CD4-positive, alpha-beta T cell (primary cell): ENCODE data around the gene CDH16. TPM values are rescaled to one million over a fixed set of nuclear protein-coding genes. Genes with fewer than 3 reads are reported as not detected.
A peak's percentile ranks its signal among the peaks of the same experiment; 100 is the strongest.

Experiments
- ATAC-seq: fragments of 200-7000 bp; cut with Tn5 transposase; one replicate; pipeline ENCODE4 v1.10.0; 2022; ENCODE audit warnings: mild to moderate bottlenecking; ENCODE audit not compliant: poor library complexity
- CTCF ChIA-PET: fragments of 350-600 bp; sonication (Branson Sonifier 250); formaldehyde crosslinking; loops from one replicate; lab custom pipeline; 2021; ENCODE audit warnings: antibody characterized with exemption, inconsistent platforms; lab: Charles Lee
- POLR2A ChIA-PET: fragments of 350-600 bp; sonication (Branson Sonifier 250); formaldehyde crosslinking; loops from one replicate; lab custom pipeline; 2021; ENCODE audit warnings: antibody characterized with exemption, inconsistent platforms; lab: Charles Lee
- DNase-seq, 14 experiments: peaks; one replicate each; pipeline ENCODE4 v3.0.0-alpha.2; 2013 to 2020; ENCODE audit warnings: mixed read lengths in 2 of 14
- H3K27ac ChIP-seq, 2 donors: one replicate each; pipeline versions ENCODE4 v1.5.1 to v1.7.0; 2013; ENCODE audit warnings: low read length in 2 of 2, low read depth in 1 of 2, mild to moderate bottlenecking in 1 of 2
- H3K27me3 ChIP-seq, 2 experiments: 1 replicate in 1 of 2; 2 replicates in 1 of 2; pipeline versions ENCODE4 v1.6.1 to v1.7.0; 2013; ENCODE audit warnings: low read length in 2 of 2, control low read depth in 1 of 2, mild to moderate bottlenecking in 1 of 2, moderate library complexity in 1 of 2; ENCODE audit not compliant: insufficient read depth in 2 of 2, control insufficient read depth in 1 of 2
- H3K36me3 ChIP-seq: one replicate; pipeline ENCODE4 v1.6.1; 2013; ENCODE audit warnings: low read length, control low read depth; ENCODE audit not compliant: insufficient read depth
- H3K4me1 ChIP-seq: one replicate; pipeline ENCODE4 v1.6.1; 2013; ENCODE audit warnings: low read length, control low read depth; ENCODE audit not compliant: insufficient read depth
- H3K4me3 ChIP-seq: one replicate; pipeline ENCODE4 v1.5.1; 2013; ENCODE audit warnings: mild to moderate bottlenecking, low read length, moderate library complexity
- H3K9me3 ChIP-seq, 2 experiments: 1 replicate in 1 of 2; 2 replicates in 1 of 2; pipeline versions ENCODE4 v1.6.1 to v1.7.0; 2013; ENCODE audit warnings: low read length in 2 of 2, mild to moderate bottlenecking in 2 of 2, control low read depth in 1 of 2, moderate library complexity in 1 of 2; ENCODE audit not compliant: control insufficient read depth in 1 of 2, insufficient read depth in 1 of 2
- H3K27ac Mint-ChIP-seq: one replicate; pipeline ENCODE4 v1.8.0; 2020; ENCODE audit warnings: mixed read lengths
- H3K27me3 Mint-ChIP-seq: one replicate; pipeline ENCODE4 v1.8.0; 2021; ENCODE audit warnings: mixed read lengths
- H3K36me3 Mint-ChIP-seq: one replicate; pipeline ENCODE4 v1.8.0; 2021; ENCODE audit warnings: low read depth, mixed read lengths
- H3K4me1 Mint-ChIP-seq: one replicate; pipeline ENCODE4 v1.8.0; 2021; ENCODE audit warnings: low read depth, mixed read lengths
- H3K4me3 Mint-ChIP-seq: one replicate; pipeline ENCODE4 v1.8.0; 2020; ENCODE audit warnings: mild to moderate bottlenecking, mixed read lengths
- H3K9me3 Mint-ChIP-seq: one replicate; pipeline ENCODE4 v1.8.0; 2020; ENCODE audit warnings: mixed read lengths
- intact Hi-C, 2 experiments: fragments of 100-400 bp; cut with DNase I in 1 of 2; cut with micrococcal nuclease in 1 of 2; formaldehyde crosslinking; loops; one replicate each; pipeline versions ENCODE4 v1.15.1 to v1.9.0; 2023 to 2025; cut with DNase I, micrococcal nuclease
- total RNA-seq, 174 experiments: library from RNA in 2 of 174; stranded (reverse) in 2 of 174; gene quantifications; one replicate each; pipeline ENCODE4 v1.2.3 and lab custom pipeline; 2021 to 2026
- TF ChIP-seq, protein P1 (sequence below): fragments of 200-600 bp; IDR thresholded peaks from one replicate; pipeline ENCODE4 v1.8.0; 2022; ENCODE audit warnings: antibody characterized with exemption, mild to moderate bottlenecking

CDH16 gene
- total RNA-seq, 2 experiments from 2014 or later: not detected

GRCh38 chr16:66925322-66925840 is 6.7 kb upstream of the CDH16 start, which contains the start of gene RRAD:
RRAD (minus strand) TSS chr16:66925535; CDS start chr16:66925179, 356 bp downstream.
- Mint-ChIP-seq H3K4me3 (peak within 1 kb of the TSS; percentile 78), H3K4me1 (peaks cover 7% of the 10 kb centered on the region)

GRCh38 chr16:66924527-66925321 is 6.0 kb upstream of the CDH16 start:
- CTCF ChIA-PET: interaction anchor here (0.7 to 1.8 kb wide), 2 partner anchors 30 to 52 kb away, joined by 3 to 4 read pairs; no protein-coding TSS in a partner anchor
- Histone ChIP-seq H3K4me1 (peaks cover 16% of the 10 kb centered on the region), H3K9me3 (peaks cover 0 to 11% of the 10 kb centered on the region in 2 experiments), H3K4me3 (no peak overlapping the region), H3K27me3 (peaks cover 28 to 43% of the 10 kb centered on the region in 2 experiments), H3K27ac (no peak overlapping the region), H3K36me3 (no peaks in the 10 kb centered on the region)
- DNase-seq: peak in 7 of 14 experiments; percentile 19 to 69 (median 43)
- peak; percentile 78 for ATAC-seq
- Mint-ChIP-seq H3K27me3 (peaks cover 56% of the 10 kb centered on the region), H3K9me3 (no peaks in the 10 kb centered on the region), H3K27ac (no peak overlapping the region), H3K36me3 (no peaks in the 10 kb centered on the region), H3K4me1 (peaks cover 7% of the 10 kb centered on the region), H3K4me3 (no peak overlapping the region)
- POLR2A ChIA-PET: interaction anchor here (0.9 kb wide), 1 partner anchor 9 kb away, joined by 3 read pairs; the partner anchor contains the start of gene CIAO2B
- TF ChIP-seq, protein P1, sequence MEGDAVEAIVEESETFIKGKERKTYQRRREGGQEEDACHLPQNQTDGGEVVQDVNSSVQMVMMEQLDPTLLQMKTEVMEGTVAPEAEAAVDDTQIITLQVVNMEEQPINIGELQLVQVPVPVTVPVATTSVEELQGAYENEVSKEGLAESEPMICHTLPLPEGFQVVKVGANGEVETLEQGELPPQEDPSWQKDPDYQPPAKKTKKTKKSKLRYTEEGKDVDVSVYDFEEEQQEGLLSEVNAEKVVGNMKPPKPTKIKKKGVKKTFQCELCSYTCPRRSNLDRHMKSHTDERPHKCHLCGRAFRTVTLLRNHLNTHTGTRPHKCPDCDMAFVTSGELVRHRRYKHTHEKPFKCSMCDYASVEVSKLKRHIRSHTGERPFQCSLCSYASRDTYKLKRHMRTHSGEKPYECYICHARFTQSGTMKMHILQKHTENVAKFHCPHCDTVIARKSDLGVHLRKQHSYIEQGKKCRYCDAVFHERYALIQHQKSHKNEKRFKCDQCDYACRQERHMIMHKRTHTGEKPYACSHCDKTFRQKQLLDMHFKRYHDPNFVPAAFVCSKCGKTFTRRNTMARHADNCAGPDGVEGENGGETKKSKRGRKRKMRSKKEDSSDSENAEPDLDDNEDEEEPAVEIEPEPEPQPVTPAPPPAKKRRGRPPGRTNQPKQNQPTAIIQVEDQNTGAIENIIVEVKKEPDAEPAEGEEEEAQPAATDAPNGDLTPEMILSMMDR: peak; percentile 23
- intact Hi-C loops: no loop called here

More at GRCh38 chr16:66925322-66925840, 6.7 kb upstream of the CDH16 start, which contains the start of gene RRAD:
- H3K27ac ChIP-seq: no peak within 1 kb of the TSS
- POLR2A ChIA-PET: no interaction called here
- DNase-seq (peak in 2 of 14 experiments; percentile 40 to 55), ATAC-seq (peak; percentile 16)
- peaks cover 28 to 43% of the 10 kb centered on the region in 2 experiments for H3K27me3 ChIP-seq
- peaks cover 16% of the 10 kb centered on the region for H3K4me1 ChIP-seq
- no peaks in the 10 kb centered on the region for H3K9me3 Mint-ChIP-seq
- intact Hi-C loops: no loop called here
- CTCF ChIA-PET: interaction anchor here (1.8 kb wide), 1 partner anchor 52 kb away, joined by 4 read pairs; no protein-coding TSS in a partner anchor
- H3K4me3 ChIP-seq: no peak within 1 kb of the TSS
- peaks cover 2% of the 10 kb centered on the region for H3K36me3 Mint-ChIP-seq
- no peaks in the 10 kb centered on the region for H3K36me3 ChIP-seq
- TF ChIP-seq, protein P1: no peak
- H3K27ac Mint-ChIP-seq: no peak within 1 kb of the TSS
- peaks cover 0 to 11% of the 10 kb centered on the region in 2 experiments for H3K9me3 ChIP-seq
- peaks cover 56% of the 10 kb centered on the region for H3K27me3 Mint-ChIP-seq

GRCh38 chr16:66923866-66924265 is 5.2 kb upstream of the CDH16 start:
- peaks cover 16% of the 10 kb centered on the region for H3K4me1 ChIP-seq
- H3K4me3 ChIP-seq: no peak overlapping the region
- H3K9me3 ChIP-seq: peaks cover 0 to 11% of the 10 kb centered on the region in 2 experiments
- H3K36me3 ChIP-seq: no peaks in the 10 kb centered on the region
- H3K27me3 Mint-ChIP-seq: peaks cover 61% of the 10 kb centered on the region
- H3K4me1 Mint-ChIP-seq: peaks cover 7% of the 10 kb centered on the region
- DNase-seq (no peak), ATAC-seq (no peak)
- H3K27ac Mint-ChIP-seq: no peak overlapping the region
- H3K9me3 Mint-ChIP-seq: no peaks in the 10 kb centered on the region
- H3K27ac ChIP-seq: no peak overlapping the region
- no peaks in the 10 kb centered on the region for H3K36me3 Mint-ChIP-seq
- POLR2A ChIA-PET: interaction anchor here (0.9 kb wide), 1 partner anchor 10 kb away, joined by 3 read pairs; the partner anchor contains the start of gene CIAO2B
- CTCF ChIA-PET: no interaction called here
- no peak overlapping the region for H3K4me3 Mint-ChIP-seq
- peaks cover 32 to 43% of the 10 kb centered on the region in 2 experiments for H3K27me3 ChIP-seq
- intact Hi-C loops: no loop called here
- TF ChIP-seq, protein P1: no peak
